Lower leg skin (tissue), 3 donors: ENCODE measurements around the gene CYP11A1.

Source experiments
- CTCF ChIP-seq, 3 donors: fragments of 450-650 bp; IDR thresholded peaks; one replicate each; pipeline ENCODE4 v1.5.1; 2016; ENCODE audit warnings: antibody characterized with exemption in 3 of 3, mild to moderate bottlenecking in 3 of 3, moderate library complexity in 2 of 3
- POLR2A ChIP-seq, 2 donors: fragments of 450-650 bp; IDR thresholded peaks; one replicate each; pipeline ENCODE4 v1.6.1; 2016 to 2017; ENCODE audit warnings: antibody characterized with exemption in 2 of 2, mild to moderate bottlenecking in 1 of 2, moderate library complexity in 1 of 2

GRCh38 chr15:74384881-74385643 lies 17.6 kb upstream of the CYP11A1 start:
- TF ChIP-seq CTCF (IDR thresholded peaks at IDR 0.05) = no peak
- no peak for TF ChIP-seq POLR2A (IDR thresholded peaks at IDR 0.05)
